HepG2 (cell line): ENCODE measurements around the gene TXNRD1. TPM values are rescaled to one million over a fixed set of nuclear protein-coding genes. Genes with fewer than 3 reads are reported as not detected.

Experiments
- ATAC-seq: fragments of 200-7000 bp; cut with Tn5 transposase; 3 replicates; pipeline ENCODE4 v1.9.1; 2020; ENCODE audit warnings: mild to moderate bottlenecking, moderate library complexity
- BruUV-seq: library from RNA; stranded (reverse); fragments of 400-500 nt; replicated peaks from 2 replicates; lab custom pipeline; 2021; lab: Mats Ljungman, UMichigan
- CTCF ChIA-PET: fragments of 300-600 bp; formaldehyde crosslinking; extraction: SDS; loops from one replicate; lab custom pipeline; 2021; ENCODE audit warnings: low total read pairs, inconsistent platforms, low intra/inter-chr PET ratio; lab: Yijun Ruan, JAX
- POLR2A ChIA-PET: fragments of 350-600 bp; sonication (Branson Sonifier 250); formaldehyde crosslinking; loops from one replicate; lab custom pipeline; 2020; ENCODE audit warnings: antibody characterized with exemption, inconsistent platforms; lab: Yijun Ruan, JAX
- DNase-seq: peaks from one replicate; pipeline ENCODE4 v3.0.0-alpha.2; 2015; ENCODE audit warnings: low spot score
- FAIRE-seq: peaks from 3 replicates; lab custom pipeline; 2011; peaks lifted over from hg19 to GRCh38; lab: Jason Lieb, UNC
- H2AFZ ChIP-seq: one replicate; pipeline ENCODE4 v1.6.1; 2011; ENCODE audit warnings: low read length, inconsistent platforms
- H3K27ac ChIP-seq: fragments of 300-600 bp; 3 replicates; pipeline ENCODE4 v1.8.0; 2011; ENCODE audit warnings: mixed run types, mild to moderate bottlenecking, mixed read lengths, low read length, inconsistent platforms; ENCODE audit not compliant: insufficient read depth; ENCODE audit errors: extremely low read length
- H3K27me3 ChIP-seq, 2 experiments: fragments of 200-600 bp in 1 of 2; 2 replicates in 1 of 2; 3 replicates in 1 of 2; pipeline versions ENCODE4 v1.6.0 to v1.8.0; 2011; ENCODE audit warnings: low read length in 2 of 2, mild to moderate bottlenecking in 2 of 2, moderate library complexity in 2 of 2, inconsistent platforms in 1 of 2; ENCODE audit not compliant: insufficient read depth in 2 of 2, control insufficient read depth in 1 of 2
- H3K36me3 ChIP-seq, 2 experiments: fragments of 200-600 bp in 1 of 2; replicated peaks in 1 of 2; 2 replicates in 1 of 2; 3 replicates in 1 of 2; pipeline versions ENCODE4 v1.5.1 to v1.8.0; 2011; ENCODE audit warnings: low read length in 2 of 2, inconsistent platforms in 1 of 2; ENCODE audit not compliant: insufficient read depth in 2 of 2, control insufficient read depth in 1 of 2
- H3K4me1 ChIP-seq: 2 replicates; pipeline ENCODE4 v1.5.1; 2012; ENCODE audit warnings: low read length, inconsistent platforms; ENCODE audit not compliant: insufficient read depth
- H3K4me2 ChIP-seq: 2 replicates; pipeline ENCODE4 v1.6.0; 2011; ENCODE audit warnings: low read depth, low read length, inconsistent platforms
- H3K4me3 ChIP-seq, 3 experiments: fragments of 200-600 bp in 1 of 3; sonication (generic), shearing (Covaris generic) in 1 of 3; replicated peaks in 1 of 3; 2 replicates each; pipeline ENCODE4 v1.5.1; 2011 to 2016; ENCODE audit warnings: low read length in 3 of 3, inconsistent platforms in 2 of 3, low read depth in 2 of 3, mild to moderate bottlenecking in 2 of 3, control low read depth in 1 of 3, mixed read lengths in 1 of 3; ENCODE audit not compliant: insufficient read depth in 1 of 3
- H3K79me2 ChIP-seq: one replicate; pipeline ENCODE4 v1.6.1; 2011; ENCODE audit warnings: low read length, inconsistent platforms; ENCODE audit not compliant: insufficient read depth
- H3K9ac ChIP-seq: 2 replicates; pipeline ENCODE4 v1.6.0; 2011; ENCODE audit warnings: mild to moderate bottlenecking, low read depth, low read length, inconsistent platforms; ENCODE audit not compliant: insufficient read depth
- H3K9me3 ChIP-seq: 2 replicates; pipeline ENCODE4 v1.5.1; 2012; ENCODE audit warnings: mild to moderate bottlenecking, low read length
- H4K20me1 ChIP-seq: 2 replicates; pipeline ENCODE4 v1.6.0; 2011; ENCODE audit warnings: inconsistent platforms, mild to moderate bottlenecking, low read length, moderate library complexity; ENCODE audit not compliant: insufficient read depth
- CENPBD1 ChIP-seq: sonication (generic); formaldehyde crosslinking; IDR thresholded peaks from 2 replicates; pipeline ENCODE4 v1.8.0; 2022; ENCODE audit warnings: missing genetic modification reagents, low read depth, mild to moderate bottlenecking, borderline replicate concordance
- ETV6 ChIP-seq: sonication (generic); formaldehyde crosslinking; conservative IDR thresholded peaks from 2 replicates; pipeline ENCODE4 v1.4.0; 2020; ENCODE audit warnings: missing genetic modification reagents
- GRHL1 ChIP-seq: sonication (generic); formaldehyde crosslinking; conservative IDR thresholded peaks from 2 replicates; pipeline ENCODE4 v1.8.0; 2022; ENCODE audit warnings: missing genetic modification reagents
- HOXA7 ChIP-seq: sonication (generic); formaldehyde crosslinking; IDR thresholded peaks from 2 replicates; pipeline ENCODE4 v1.8.1; 2022; ENCODE audit warnings: mild to moderate bottlenecking, missing genetic modification reagents, moderate library complexity
- KLF11 ChIP-seq: IDR thresholded peaks from 2 replicates; pipeline ENCODE4 v1.6.1; 2016; ENCODE audit warnings: missing compliant biosample characterization
- NR3C1 ChIP-seq: sonication (generic); formaldehyde crosslinking; IDR thresholded peaks from 2 replicates; pipeline ENCODE4 v1.4.0; 2020; ENCODE audit warnings: missing genetic modification reagents
- SNRNP70 ChIP-seq: fragments of 200-400 bp; formaldehyde crosslinking; IDR thresholded peaks from 2 replicates; pipeline ENCODE4 v1.6.1; 2017; ENCODE audit warnings: mild to moderate bottlenecking, low read depth, low read length, moderate library complexity
- SRF ChIP-seq: IDR thresholded peaks from 2 replicates; pipeline ENCODE4 v1.6.1; 2011; ENCODE audit warnings: mild to moderate bottlenecking, low read depth, low read length, moderate library complexity
- ZFP36L1 ChIP-seq: sonication (generic); formaldehyde crosslinking; IDR thresholded peaks from 2 replicates; pipeline ENCODE4 v1.8.0; 2022; ENCODE audit warnings: mild to moderate bottlenecking, missing genetic modification reagents, moderate library complexity
- ZNF275 ChIP-seq: sonication (generic); formaldehyde crosslinking; IDR thresholded peaks from 2 replicates; pipeline ENCODE4 v1.8.0; 2022; ENCODE audit warnings: missing genetic modification reagents, mild to moderate bottlenecking, inconsistent platforms, borderline replicate concordance
- ZNF331 ChIP-seq: sonication (generic); formaldehyde crosslinking; IDR thresholded peaks from 2 replicates; pipeline ENCODE4 v1.4.0; 2020; ENCODE audit warnings: missing genetic modification reagents
- WGBS: methylation state at CpG from one replicate; pipeline ENCODE4 v1.1.6; 2017; ENCODE audit warnings: low lambda C conversion rate; 5-methylcytosine and 5-hydroxymethylcytosine counted together
- in situ Hi-C: cut with HindIII; loops from 2 replicates; pipeline ENCODE4 v1.10.0; 2017; ENCODE audit warnings: low pct_unique_long_range_greater_than_20kb; ENCODE audit not compliant: extremely low pct_ligation_motif_present
- intact Hi-C: fragments of 100-400 bp; cut with micrococcal nuclease; formaldehyde crosslinking; loops from one replicate; pipeline ENCODE4 v1.10.0; 2022; ENCODE audit not compliant: unreplicated experiment
- polyA plus RNA-seq, 8 experiments: library from polyadenylated mRNA; depleted of rRNA in 3 of 8; stranded (reverse) in 7 of 8; unstranded in 1 of 8; fragments of >200 nt; fragmentation: Illumina TruSeq in 4 of 8; extraction: Trizol in 4 of 8; gene quantifications; 2 replicates each; pipeline versions ENCODE4 v1.2.1 to v1.2.3, GENCODE V29; 2011 to 2016; ENCODE audit warnings: low read depth in 4 of 8, missing spikeins in 1 of 8, mixed read lengths in 1 of 8; ENCODE audit not compliant: insufficient read depth in 1 of 8
- total RNA-seq, 5 experiments: library from RNA; depleted of rRNA; stranded (reverse); fragments of >200 nt; fragmentation: Illumina TruSeq; extraction: Trizol; gene quantifications; 2 replicates each; pipeline ENCODE4 v1.2.3, GENCODE V29; 2016; ENCODE audit warnings: low read depth in 1 of 5
- TF ChIP-seq, protein P1 (sequence below): sonication (generic); formaldehyde crosslinking; IDR thresholded peaks from 2 replicates; pipeline ENCODE4 v1.5.0; 2020; ENCODE audit warnings: mild to moderate bottlenecking, missing genetic modification reagents
- TF ChIP-seq, protein P2 (sequence below): sonication (generic); formaldehyde crosslinking; IDR thresholded peaks from 2 replicates; pipeline ENCODE4 v1.4.0; 2020; ENCODE audit warnings: missing genetic modification reagents

The TXNRD1 gene
- total and polyA plus RNA-seq, 2 of the 13 experiments (the other 11 are each of a cell fraction or from before 2014, with no cell fraction given) = 54.0 to 190 TPM

- Histone ChIP-seq H3K36me3 (no peaks in the 10 kb centered on the region), H4K20me1 (no peaks in the 10 kb centered on the region), H3K9me3 (no peaks in the 10 kb centered on the region), H3K27me3 (no peaks in the 10 kb centered on the region; a peak in 1 of 5 replicates), H2AFZ (no peak overlapping the region), H3K79me2 (no peaks in the 10 kb centered on the region), H3K4me2 (no peak overlapping the region), H3K4me3 (no peak overlapping the region), H3K27ac (no peak overlapping the region), H3K4me1 (peaks cover 14% of the 10 kb centered on the region), H3K9ac (no peak overlapping the region)
- in situ Hi-C loops (no loop called here), intact Hi-C loops (no loop called here)
- FAIRE-seq = no peak
- CTCF ChIA-PET = no interaction called here
- TF ChIP-seq ZNF331 (CRISPR knock-in tag) = no peak
- TF ChIP-seq NR3C1 (CRISPR knock-in tag) = no peak
- TF ChIP-seq SRF = no peak
- no peak for TF ChIP-seq GRHL1 (CRISPR knock-in tag)
- TF ChIP-seq, protein P1, sequence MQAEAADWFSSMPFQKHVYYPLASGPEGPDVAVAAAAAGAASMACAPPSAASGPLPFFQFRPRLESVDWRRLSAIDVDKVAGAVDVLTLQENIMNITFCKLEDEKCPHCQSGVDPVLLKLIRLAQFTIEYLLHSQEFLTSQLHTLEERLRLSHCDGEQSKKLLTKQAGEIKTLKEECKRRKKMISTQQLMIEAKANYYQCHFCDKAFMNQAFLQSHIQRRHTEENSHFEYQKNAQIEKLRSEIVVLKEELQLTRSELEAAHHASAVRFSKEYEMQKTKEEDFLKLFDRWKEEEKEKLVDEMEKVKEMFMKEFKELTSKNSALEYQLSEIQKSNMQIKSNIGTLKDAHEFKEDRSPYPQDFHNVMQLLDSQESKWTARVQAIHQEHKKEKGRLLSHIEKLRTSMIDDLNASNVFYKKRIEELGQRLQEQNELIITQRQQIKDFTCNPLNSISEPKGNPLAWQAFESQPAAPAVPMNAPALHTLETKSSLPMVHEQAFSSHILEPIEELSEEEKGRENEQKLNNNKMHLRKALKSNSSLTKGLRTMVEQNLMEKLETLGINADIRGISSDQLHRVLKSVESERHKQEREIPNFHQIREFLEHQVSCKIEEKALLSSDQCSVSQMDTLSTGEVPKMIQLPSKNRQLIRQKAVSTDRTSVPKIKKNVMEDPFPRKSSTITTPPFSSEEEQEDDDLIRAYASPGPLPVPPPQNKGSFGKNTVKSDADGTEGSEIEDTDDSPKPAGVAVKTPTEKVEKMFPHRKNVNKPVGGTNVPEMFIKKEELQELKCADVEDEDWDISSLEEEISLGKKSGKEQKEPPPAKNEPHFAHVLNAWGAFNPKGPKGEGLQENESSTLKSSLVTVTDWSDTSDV (CRISPR knock-in tag) = no peak
- TF ChIP-seq ZNF275 (CRISPR knock-in tag) = no peak
- TF ChIP-seq KLF11 = no peak
- no peak for TF ChIP-seq CENPBD1 (CRISPR knock-in tag)
- TF ChIP-seq ETV6 (CRISPR knock-in tag) = no peak
- no peak for TF ChIP-seq SNRNP70
- TF ChIP-seq, protein P2, sequence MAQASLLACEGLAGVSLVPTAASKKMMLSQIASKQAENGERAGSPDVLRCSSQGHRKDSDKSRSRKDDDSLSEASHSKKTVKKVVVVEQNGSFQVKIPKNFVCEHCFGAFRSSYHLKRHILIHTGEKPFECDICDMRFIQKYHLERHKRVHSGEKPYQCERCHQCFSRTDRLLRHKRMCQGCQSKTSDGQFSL (CRISPR knock-in tag) = no peak
- no peak for TF ChIP-seq HOXA7
- TF ChIP-seq ZFP36L1 = no peak
- DNase-seq = no peak
- WGBS = 28% methylated on average over 2 of the region's 2 CpGs
- no peak for ATAC-seq
- BruUV-seq = no TSS peak
- POLR2A ChIA-PET = no interaction called here
These were observed 25.5 kb upstream of the TXNRD1 start for GRCh38 chr12:104189915-104190555.
